Measurements from ENCODE around the gene GART.
A peak's percentile ranks its signal among the peaks of the same experiment; 100 is the strongest.

Gene GART

DNA sequence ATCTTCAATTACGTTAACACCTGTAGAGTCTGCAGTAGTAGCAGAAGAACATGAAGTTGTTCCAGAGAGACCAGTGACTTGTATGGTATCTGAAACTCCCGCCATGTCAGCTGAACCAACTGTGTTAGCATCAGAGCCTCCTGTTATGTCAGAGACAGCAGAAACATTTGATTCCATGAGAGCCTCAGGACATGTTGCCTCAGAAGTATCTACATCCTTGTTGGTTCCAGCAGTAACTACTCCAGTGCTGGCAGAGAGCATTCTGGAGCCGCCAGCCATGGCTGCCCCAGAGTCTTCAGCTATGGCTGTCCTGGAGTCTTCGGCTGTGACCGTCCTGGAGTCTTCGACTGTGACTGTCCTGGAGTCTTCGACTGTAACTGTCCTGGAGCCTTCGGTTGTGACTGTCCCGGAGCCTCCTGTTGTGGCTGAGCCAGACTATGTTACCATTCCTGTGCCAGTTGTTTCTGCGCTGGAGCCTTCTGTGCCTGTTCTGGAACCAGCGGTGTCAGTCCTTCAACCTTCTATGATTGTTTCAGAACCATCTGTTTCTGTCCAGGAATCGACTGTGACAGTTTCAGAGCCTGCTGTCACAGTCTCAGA is 11.2 kb upstream of the GART start:
- no peak for DNase-seq (ENCODE audit: low read depth in 2 of 2)

DNA sequence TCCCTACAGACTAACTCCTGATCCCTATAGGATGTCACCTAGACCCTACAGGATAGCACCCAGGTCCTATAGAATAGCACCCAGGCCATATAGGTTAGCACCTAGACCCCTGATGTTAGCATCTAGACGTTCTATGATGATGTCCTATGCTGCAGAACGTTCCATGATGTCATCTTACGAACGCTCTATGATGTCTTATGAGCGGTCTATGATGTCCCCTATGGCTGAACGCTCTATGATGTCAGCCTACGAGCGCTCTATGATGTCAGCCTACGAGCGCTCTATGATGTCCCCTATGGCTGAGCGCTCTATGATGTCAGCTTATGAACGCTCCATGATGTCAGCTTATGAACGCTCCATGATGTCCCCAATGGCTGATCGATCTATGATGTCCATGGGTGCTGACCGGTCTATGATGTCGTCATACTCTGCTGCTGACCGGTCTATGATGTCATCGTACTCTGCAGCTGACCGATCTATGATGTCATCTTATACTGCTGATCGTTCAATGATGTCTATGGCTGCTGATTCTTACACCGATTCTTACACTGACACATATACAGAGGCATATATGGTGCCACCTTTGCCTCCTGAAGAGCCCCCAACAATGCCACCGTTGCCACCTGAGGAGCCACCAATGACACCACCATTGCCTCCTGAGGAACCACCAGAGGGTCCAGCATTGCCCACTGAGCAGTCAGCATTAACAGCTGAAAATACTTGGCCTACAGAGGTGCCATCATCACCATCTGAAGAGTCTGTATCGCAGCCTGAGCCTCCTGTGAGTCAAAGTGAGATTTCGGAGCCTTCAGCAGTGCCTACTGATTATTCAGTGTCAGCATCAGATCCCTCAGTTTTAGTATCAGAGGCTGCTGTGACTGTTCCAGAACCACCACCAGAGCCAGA is 10.4 kb upstream of the GART start:
- no peak for DNase-seq (ENCODE audit: low read depth in 2 of 2)

DNA sequence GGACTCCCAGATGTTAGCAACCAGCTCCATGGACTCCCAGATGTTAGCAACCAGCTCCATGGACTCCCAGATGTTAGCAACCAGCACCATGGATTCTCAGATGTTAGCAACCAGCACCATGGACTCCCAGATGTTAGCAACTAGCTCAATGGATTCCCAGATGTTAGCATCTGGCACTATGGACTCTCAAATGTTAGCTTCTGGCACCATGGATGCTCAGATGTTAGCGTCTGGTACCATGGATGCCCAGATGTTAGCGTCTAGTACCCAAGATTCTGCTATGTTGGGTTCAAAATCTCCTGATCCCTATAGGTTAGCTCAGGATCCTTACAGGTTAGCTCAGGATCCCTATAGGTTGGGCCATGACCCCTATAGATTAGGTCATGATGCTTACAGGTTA is 9.7 kb upstream of the GART start:
- no peak for DNase-seq (ENCODE audit: low read depth in 2 of 2)

DNA sequence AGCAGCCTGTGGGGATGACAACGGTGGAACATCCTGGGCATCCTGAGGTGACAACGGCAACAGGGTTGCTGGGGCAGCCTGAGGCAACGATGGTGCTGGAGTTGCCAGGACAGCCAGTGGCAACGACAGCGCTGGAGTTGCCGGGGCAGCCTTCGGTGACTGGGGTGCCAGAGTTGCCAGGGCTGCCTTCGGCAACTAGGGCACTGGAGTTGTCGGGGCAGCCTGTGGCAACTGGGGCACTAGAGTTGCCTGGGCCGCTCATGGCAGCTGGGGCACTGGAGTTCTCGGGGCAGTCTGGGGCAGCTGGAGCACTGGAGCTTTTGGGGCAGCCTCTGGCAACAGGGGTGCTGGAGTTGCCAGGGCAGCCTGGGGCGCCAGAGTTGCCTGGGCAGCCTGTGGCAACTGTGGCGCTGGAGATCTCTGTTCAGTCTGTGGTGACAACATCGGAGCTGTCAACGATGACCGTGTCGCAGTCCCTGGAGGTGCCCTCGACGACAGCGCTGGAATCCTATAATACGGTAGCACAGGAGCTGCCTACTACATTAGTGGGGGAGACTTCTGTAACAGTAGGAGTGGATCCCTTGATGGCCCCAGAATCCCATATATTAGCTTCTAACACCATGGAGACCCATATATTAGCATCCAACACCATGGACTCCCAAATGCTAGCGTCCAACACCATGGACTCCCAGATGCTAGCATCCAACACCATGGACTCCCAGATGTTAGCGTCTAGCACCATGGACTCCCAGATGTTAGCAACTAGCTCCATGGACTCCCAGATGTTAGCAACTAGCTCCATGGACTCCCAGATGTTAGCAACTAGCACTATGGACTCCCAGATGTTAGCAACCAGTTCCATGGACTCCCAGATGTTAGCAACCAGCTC is 9.1 kb upstream of the GART start:
- no peak for DNase-seq (ENCODE audit: low read depth in 2 of 2)

DNA sequence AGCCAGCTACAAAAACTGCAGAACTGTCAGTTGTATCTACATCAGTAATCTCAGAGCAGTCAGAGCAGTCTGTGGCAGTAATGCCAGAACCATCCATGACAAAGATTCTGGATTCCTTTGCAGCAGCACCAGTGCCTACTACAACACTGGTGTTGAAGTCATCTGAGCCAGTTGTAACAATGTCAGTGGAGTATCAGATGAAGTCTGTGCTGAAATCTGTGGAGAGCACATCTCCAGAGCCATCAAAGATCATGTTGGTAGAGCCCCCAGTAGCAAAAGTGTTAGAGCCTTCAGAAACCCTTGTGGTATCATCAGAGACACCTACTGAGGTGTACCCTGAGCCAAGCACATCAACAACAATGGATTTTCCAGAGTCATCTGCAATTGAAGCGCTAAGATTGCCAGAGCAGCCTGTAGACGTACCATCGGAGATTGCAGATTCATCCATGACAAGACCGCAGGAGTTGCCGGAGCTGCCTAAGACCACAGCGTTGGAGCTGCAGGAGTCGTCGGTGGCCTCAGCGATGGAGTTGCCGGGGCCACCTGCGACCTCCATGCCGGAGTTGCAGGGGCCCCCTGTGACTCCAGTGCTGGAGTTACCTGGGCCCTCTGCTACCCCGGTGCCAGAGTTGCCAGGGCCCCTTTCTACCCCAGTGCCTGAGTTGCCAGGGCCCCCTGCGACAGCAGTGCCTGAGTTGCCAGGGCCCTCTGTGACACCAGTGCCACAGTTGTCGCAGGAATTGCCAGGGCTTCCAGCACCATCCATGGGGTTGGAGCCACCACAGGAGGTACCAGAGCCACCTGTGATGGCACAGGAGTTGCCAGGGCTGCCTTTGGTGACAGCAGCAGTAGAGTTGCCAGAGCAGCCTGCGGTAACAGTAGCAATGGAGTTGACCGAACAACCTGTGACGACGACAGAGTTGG is 8.2 kb upstream of the GART start:
- no peak for DNase-seq (ENCODE audit: low read depth in 2 of 2)

DNA sequence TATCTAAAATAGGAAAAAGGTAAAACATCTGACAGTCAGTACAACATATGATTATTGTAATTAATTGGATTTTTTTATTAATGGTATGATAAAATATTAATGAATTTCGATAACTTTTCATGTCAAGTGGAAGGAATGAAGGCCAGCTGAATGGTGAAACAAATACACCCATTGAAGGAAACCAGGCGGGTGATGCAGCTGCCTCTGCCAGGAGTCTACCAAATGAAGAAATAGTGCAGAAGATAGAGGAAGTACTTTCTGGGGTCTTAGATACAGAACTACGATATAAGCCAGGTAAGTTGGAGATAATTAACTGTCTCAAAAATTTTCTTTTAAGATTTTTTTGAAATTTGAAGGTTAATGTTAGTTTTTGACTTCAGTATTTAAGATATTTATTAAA is 4.2 kb upstream of the GART start:
- no peak for DNase-seq (ENCODE audit: low read depth in 2 of 2)

DNA sequence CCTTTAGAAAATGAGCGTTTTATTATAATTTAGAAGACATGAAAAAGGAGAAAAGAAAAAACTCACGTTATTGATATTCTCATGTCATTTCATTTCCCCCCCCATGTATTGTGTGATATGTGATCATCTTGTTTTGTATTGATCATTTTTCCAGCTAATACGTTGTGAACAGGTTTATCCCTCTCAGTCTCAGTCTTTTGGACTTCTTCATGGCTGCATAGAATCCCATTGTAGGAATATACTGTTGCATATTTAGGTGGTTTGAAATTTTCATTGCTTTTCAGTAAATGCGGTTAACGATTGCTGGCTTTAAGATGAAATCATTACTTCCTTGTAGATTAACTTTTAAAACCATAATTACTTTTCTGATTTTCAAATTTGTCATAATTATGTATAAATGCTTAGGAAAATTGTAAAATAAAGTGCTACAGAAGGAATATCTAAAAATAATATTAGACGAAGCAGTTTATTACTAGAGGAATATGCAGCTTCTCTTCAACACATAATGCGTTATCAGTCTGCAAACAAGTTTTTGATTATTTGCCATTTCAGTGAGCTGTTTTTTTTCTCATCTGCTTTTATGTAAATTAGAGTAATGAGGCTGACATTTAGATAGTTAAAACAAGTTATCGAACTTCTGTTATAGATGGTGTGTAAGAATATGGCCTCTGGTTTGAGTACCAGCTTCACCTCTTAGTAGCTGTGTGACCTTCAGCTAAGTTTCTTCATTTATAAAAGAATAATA is 2.7 kb upstream of the GART start:
- no peak for DNase-seq (ENCODE audit: low read depth in 2 of 2)

DNA sequence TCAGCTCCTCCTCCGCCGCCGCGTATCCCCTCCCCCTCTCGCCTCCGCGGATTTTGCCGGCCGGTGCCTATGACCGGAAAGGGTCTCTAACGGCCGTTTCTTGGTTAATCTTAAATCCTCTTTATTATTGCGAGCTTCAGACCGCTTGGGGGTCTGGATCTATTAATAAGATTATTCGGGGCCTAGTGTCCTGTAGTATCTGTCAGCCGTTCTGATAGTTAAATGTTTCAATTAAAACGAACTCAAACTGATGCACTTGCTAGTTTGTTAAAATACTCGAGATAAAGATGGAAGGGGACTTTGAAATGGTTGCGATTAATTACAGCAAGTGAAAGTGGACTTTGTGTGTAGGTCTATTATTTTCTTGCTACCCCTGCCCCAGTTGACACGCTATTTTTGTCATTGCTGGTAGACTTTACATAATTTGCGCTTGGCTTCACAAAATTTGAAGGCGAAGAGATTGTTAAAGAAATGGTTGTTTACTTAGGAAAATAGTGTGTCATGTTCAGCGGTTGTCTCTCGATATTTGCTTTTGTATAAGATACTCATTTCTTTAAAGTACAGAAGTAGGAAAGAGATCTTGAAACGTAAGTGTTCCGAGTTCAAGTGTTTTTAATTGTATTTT is 1.7 kb upstream of the GART start:
- DNase-seq (ENCODE audit: low read depth in 2 of 2): peak; percentile 68 to 70

DNA sequence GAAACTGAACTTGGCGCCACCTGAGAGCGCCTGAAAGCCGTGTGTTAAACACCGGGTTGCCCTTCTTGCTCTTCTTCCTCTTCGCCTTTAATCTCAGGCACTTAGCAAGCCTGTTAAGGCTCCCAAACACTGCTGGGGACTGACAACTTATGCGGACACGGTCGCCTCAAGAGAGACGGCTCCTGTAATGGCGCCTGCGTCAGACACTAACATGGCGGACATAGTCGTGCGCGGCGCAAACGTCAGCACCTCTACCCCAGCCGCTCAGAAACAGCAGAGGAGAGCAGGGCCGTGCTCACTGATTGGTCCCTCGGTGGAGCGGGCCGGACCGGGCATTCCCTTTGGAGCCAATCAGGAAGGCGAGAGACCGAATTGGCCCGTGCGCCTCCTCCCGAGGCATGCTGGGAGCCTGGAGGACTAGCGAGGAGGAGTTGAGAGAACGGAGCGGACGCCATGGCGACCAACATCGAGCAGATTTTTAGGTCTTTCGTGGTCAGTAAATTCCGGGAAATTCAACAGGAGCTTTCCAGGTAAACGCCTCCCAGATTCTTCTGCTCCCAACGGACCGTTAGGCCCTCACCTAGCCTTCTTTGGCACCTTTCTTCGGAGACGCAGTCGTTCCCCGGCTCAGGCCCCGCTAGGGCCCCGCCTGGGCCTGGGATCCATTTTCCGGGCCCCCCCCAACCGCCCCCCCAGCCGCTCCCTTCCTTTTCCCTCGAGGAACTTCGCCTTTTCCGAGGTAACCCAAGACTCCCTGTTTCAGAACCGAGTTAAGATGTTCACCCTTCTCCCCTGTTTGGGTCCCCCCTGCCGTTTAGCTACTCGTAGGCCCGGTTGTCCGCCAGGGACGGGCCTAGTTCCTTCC is 955 bp upstream of the GART start, which contains the start of gene SON:
TSS of gene SON (plus strand) at position 399 of the 865 bp plus-strand sequence. CDS start at position 454, 55 bp downstream.
- DNase-seq (ENCODE audit: low read depth in 2 of 2): peak; percentile 91 to 95

DNA sequence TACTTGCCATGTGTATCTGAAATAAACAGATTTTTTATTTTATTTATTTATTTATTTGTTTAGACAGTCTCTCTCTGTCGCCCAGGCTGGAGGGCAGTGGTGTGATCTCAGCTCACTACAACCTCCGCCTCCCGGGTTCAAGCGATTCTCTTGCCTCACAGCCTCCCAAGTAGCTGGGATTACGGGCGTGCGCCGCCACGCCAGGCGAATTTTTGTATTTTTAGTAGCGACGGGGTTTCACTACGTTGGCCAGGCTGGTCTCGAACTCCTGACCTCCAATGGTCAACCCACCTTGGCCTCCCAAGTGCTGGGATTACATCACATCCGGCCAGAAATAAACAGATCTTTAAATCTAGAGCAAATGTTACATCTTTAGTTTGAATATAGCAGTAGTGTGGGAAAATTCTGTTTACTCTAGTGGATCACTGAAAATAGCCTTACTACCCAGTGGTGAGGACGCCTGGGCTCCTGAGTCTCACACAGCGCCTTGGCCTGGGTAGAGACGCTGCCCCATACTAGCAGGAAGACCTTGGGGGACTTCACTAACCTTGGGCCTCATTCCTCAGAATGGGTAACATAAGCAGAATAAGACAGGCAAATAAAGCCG is 709 bp downstream of the GART start:
- DNase-seq (ENCODE audit: low read depth in 2 of 2): peak in 1 of 2 donors; percentile 3

DNA sequence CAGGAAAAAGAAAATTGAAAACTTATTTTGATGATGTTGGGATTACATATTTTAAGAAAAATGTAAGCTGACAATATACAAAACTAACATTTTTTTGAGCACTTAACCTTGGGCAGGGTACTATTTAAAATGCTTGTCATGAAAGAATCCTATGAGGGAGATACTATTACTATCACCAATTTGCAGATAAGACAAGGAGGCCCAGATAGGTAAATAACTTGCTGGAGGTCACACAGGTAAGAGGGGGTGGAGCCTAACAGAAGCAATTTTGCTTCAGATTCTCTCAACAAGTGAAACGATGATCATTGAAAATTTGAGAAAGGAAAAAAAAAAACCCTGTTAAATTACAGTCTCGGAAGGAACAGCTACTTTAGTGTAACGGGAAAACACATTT is 1.2 kb downstream of the GART start:
- no peak for DNase-seq (ENCODE audit: low read depth in 2 of 2)

DNA sequence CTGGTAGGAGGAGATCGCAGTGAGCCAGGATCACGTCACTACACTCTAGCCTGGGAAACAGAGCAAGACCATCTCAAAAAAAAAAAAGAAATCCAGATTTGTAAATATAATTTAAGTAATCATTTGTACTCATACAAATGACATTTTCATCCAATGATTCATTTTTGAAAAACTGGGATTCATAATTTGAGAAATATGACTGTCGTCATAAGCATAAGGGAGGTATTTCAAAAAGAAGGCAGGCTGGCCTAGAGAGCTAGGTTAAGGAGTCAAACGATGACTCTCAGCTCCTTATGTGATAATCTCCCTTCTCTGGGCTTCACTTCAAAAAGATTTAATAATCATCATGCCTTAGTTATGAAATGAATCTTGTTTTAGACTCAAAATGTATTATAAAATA is 2.3 kb downstream of the GART start:
- DNase-seq (ENCODE audit: low read depth in 2 of 2): no peak

DNA sequence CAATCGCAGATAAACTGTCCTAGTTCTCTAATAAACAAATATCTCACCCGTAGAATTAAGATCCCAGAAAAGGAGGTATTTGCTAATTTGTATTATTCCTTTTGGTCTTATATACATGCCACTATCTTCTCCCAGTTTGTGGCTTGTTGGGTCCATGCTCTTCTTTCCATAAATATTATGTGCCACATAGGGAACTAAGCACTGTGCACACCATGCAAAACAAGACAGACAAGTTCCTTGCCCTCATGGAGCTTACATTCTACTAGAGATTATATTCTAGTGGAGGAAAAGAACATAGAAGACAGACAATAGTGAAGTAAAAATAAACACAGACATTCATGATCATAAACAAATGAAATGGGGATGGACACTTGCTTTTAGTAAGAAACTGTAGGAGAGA is 4.7 kb downstream of the GART start:
- no peak for DNase-seq (ENCODE audit: low read depth in 2 of 2)

DNA sequence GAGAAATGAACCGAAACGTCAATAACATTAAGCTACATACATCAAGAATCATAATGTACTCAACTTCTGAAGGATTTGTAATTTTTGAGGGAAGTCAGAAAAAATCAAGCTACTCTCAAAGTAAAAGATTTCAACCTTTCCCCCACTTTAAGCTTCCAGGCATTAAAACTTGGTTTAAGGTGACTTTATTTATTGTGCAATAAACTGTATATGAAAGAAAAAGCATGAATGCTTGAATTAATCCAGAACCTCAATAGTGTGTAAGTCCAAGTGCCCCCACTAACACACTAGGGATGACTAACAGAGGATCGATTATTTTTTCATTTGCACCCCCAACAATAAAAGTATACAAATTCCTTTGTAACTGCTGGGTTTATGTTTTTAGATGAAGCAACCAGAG is 10.9 kb downstream of the GART start:
- DNase-seq (ENCODE audit: low read depth in 2 of 2): no peak

DNA sequence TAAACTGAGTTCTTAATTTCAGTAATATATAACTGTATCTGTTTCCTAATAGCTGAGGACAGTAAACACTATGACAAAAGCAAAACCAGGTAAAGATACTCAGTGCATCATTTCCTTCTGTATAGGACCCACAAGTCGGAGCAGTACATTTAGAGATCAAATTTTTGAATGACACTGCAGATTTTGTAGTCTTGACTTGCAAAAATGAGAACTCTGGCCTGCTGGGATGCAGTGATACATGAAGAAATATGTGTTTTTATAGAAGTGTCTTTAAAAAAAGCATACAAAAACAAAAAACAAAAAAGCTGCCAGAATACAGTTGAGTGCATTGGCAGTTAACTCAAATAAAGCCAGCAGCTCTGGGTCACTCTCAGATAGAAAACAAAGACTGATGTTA is 19.0 kb downstream of the GART start:
- no peak for DNase-seq (ENCODE audit: low read depth in 2 of 2)

DNA sequence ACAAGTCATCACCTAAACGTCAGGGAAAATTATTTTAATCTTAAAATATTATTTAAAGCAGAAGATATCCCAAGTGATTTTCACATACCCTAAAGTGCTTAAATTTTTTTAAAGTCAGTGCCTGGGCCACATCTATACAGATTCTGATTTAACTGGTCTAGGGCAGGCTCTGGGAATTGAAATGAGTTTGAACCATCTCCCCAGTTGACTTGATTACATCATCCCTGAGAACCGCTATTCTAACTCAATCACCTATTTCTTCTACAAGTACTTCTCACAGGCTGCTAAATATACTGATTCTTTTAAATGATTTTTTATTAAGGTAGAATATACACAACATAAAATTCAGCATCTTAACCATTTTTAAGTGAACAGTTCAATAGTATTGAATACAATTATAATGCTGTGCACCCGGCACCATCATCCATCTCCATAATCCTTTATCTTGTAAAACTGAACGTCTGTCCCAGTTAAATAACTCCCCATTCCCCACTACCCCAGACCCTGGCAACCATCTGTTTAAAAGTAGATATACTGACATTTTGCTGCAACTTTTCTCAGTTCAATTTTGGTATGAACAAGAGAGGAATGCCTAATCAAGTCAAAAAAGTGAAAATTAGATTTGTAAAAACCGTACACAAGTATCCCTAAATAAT is 19.5 kb downstream of the GART start:
- no peak for DNase-seq (ENCODE audit: low read depth in 2 of 2)

DNA sequence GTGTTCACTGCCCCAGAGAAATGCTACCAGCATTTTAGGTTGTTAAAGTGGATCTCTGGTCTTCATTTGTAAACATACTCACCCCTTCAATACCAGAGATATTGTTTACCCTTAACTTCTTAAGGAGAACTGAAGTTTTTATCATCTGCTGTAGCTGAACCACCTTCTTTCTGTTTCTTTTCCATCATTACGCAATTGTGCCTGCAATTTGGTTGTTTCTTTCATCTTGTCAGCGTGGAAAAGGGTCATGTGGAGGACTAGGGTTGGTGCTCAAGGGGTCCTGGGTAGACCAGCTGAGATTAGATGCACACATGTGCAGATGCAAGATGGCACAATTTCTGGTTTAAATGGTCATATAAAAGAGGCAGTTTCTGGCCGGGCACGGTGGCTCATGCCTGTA is 23.0 kb downstream of the GART start:
- DNase-seq (ENCODE audit: low read depth in 2 of 2): no peak

DNA sequence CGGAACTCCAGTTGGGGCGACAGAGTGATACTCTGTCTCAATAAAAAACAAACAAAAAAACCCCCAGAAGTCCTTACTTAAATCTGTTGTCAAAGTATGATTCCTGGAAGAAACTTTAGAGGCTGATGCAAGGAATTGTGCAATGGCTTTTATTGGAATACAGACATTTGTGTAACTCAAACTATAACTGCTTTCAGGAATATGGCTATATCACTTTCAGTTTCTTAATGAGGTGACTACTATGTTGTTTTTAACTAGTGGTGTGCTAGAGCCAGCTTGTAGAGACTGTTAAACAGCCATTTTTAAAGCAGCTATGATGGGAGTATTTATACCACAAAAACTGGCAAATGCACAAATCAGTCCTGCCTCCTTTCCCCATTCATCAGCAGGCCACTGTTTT is 27.7 kb downstream of the GART start:
- DNase-seq (ENCODE audit: low read depth in 2 of 2): no peak
